ENCODE results near the gene EHBP1L1.

- TF ChIP-seq HDAC2 (IDR thresholded peaks at IDR 0.05; ENCODE audit: borderline replicate concordance in 1 of 2, low read depth in 2 of 2, low read length in 2 of 2) (no peak), POLR2A (IDR thresholded peaks at IDR 0.05; ENCODE audit: control extremely low read depth in 1 of 2, low read depth in 2 of 2, low read length in 2 of 2) (no peak), POLR2AphosphoS5 (IDR thresholded peaks at IDR 0.05; ENCODE audit: low read depth, low read length) (no peak), CTCF (IDR thresholded peaks at IDR 0.05; ENCODE audit: control extremely low read depth in 1 of 3, insufficient read depth in 1 of 3, low read depth in 1 of 3, low read length in 3 of 3) (no peak), ATF3 (IDR thresholded peaks at IDR 0.05; ENCODE audit: insufficient read depth, low read depth, low read length) (no peak)
Measured at GRCh38 chr11:65538232-65538914, 37.5 kb upstream of the EHBP1L1 start.
